MM.1S (cell line): ENCODE measurements around the gene ADAMTS19.

Experiments
- CTCF ChIP-seq: fragments of 300-600 bp; sonication (generic); IDR thresholded peaks from 2 replicates; pipeline ENCODE4 v1.5.1; 2016; ENCODE audit warnings: antibody characterized with exemption, low read length, mixed read lengths
- EZH2 ChIP-seq: fragments of 300-600 bp; sonication (generic); optimal IDR thresholded peaks from 2 replicates; pipeline ENCODE3; 2017; ENCODE audit warnings: low read depth, mild to moderate bottlenecking, antibody characterized with exemption, low read length, mixed read lengths
- EZH2phosphoT487 ChIP-seq: fragments of 300-600 bp; sonication (generic); IDR thresholded peaks from 2 replicates; pipeline ENCODE4 v1.6.1; 2018; ENCODE audit warnings: antibody characterized with exemption, low read length

GRCh38 chr5:129773376-129773775, 313.3 kb downstream of the ADAMTS19 start:
- TF ChIP-seq CTCF (no peak), EZH2 (no peak), EZH2phosphoT487 (no peak)
